ENCODE measurements around the gene PTRH1.

The PTRH1 gene

DNA sequence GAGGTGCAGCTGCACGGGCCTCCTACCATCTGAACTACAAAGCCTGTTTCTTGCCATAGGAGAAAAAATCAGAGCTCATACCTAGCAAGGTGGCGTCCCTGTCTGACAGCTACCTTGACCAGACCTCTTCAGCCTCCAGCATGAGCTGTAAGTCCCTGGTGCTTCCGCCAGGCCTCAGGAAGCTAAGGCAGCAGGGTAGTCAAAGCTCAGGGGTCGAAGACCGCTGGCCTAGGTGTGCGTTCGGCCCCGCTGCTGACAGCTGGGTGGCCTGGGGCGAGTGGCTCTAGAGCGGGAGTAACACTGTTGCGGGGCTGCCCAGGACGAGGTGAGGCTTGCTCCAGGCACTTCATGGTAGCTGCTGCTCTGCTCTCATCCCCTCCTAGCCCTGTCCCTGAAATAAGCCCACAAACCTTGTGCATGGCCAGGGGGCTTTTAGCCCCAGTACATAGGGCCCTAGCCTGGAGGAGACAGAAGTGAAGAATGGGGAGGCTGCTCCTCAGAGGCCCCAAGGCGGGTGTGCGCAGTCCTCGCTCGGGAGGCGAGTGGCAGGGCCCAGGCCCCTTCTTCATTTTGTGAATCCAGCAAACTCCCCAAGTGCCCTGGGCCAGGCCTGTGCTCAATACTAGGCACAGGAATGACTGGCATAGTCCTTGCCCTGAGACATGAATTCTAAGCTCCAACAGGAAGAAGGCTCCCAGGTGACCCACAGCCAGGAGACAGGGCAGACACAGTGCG, 14.2 kb upstream of the PTRH1 start:
- H3K4me1 ChIP-seq (ENCODE audit: control insufficient read depth, insufficient read depth, low read length), result peaks cover 5% of the 10 kb centered on the region; the same call in 1 of the 2 replicates
- no peak overlapping the region for H3K9ac ChIP-seq (ENCODE audit: low read depth, low read length)
- H3K27me3 ChIP-seq (ENCODE audit: control insufficient read depth, insufficient read depth, low read length), result no peaks in the 10 kb centered on the region
- no peaks in the 10 kb centered on the region for H3K36me3 ChIP-seq (ENCODE audit: control insufficient read depth, insufficient read depth, low read length)
- H3K9me3 ChIP-seq (ENCODE audit: control insufficient read depth, insufficient read depth, low read length), result no peaks in the 10 kb centered on the region
- no peak overlapping the region for H3K27ac ChIP-seq (ENCODE audit: low read depth, low read length)
- H3K4me3 ChIP-seq (ENCODE audit: low read depth, low read length), result no peak overlapping the region

GRCh38 chr9:127728808-127729207, 13.3 kb upstream of the PTRH1 start:
- no peak overlapping the region for H3K27ac ChIP-seq (ENCODE audit: low read depth, low read length)
- no peaks in the 10 kb centered on the region; the same call in 1 of the 2 replicates for H3K4me1 ChIP-seq (ENCODE audit: control insufficient read depth, insufficient read depth, low read length)
- no peaks in the 10 kb centered on the region for H3K27me3 ChIP-seq (ENCODE audit: control insufficient read depth, insufficient read depth, low read length)
- H3K36me3 ChIP-seq (ENCODE audit: control insufficient read depth, insufficient read depth, low read length), result no peaks in the 10 kb centered on the region
- no peak overlapping the region for H3K4me3 ChIP-seq (ENCODE audit: low read depth, low read length)
- no peak overlapping the region for H3K9ac ChIP-seq (ENCODE audit: low read depth, low read length)
- H3K9me3 ChIP-seq (ENCODE audit: control insufficient read depth, insufficient read depth, low read length), result no peaks in the 10 kb centered on the region

DNA sequence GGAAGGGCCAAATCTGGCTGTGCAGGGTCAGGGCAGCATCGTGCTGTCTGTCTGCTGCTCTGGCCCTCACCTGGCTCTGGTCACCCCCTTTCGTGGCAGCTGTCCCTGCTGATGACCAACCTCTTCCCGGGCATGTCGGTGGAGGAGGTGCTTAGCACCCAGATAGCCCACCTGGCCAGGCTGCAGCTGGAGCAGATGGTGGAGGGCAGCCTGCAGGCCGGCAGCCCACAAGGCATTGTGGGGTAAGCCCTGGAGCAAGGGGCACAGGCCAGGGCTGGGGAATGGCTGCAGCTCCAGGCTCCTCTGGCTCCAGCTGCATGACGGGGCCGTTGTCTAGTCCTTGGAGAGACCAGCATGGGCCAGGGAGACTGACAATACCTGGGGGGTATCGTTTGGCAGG, 11.4 kb upstream of the PTRH1 start:
- H3K27ac ChIP-seq (ENCODE audit: low read depth, low read length), result no peak overlapping the region
- H3K4me1 ChIP-seq (ENCODE audit: control insufficient read depth, insufficient read depth, low read length), result no peaks in the 10 kb centered on the region; the same call in 1 of the 2 replicates
- no peaks in the 10 kb centered on the region for H3K9me3 ChIP-seq (ENCODE audit: control insufficient read depth, insufficient read depth, low read length)
- H3K4me3 ChIP-seq (ENCODE audit: low read depth, low read length), result no peak overlapping the region
- no peaks in the 10 kb centered on the region for H3K27me3 ChIP-seq (ENCODE audit: control insufficient read depth, insufficient read depth, low read length)
- H3K9ac ChIP-seq (ENCODE audit: low read depth, low read length), result no peak overlapping the region
- H3K36me3 ChIP-seq (ENCODE audit: control insufficient read depth, insufficient read depth, low read length), result no peaks in the 10 kb centered on the region

DNA sequence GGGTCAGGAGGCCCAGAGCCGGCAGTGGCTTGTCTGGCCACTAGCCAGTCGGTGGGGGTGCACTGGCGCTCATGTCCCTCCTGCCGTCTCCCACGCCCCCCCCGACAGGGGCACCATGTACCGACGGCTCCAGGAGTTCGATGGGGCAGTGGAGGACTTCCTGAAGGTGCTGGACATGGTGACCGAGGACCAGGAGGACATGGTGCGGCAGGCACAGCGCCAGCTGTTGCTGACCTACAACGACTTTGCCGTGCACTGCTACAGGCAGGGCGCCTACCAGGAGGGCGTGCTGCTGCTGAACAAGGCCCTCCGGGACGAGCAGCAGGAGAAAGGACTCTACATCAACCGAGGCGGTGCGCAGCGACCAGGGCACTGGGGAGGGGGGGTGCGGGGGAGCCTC, 8.5 kb upstream of the PTRH1 start:
- no peak overlapping the region for H3K9ac ChIP-seq (ENCODE audit: low read depth, low read length)
- no peaks in the 10 kb centered on the region; the same call in 1 of the 2 replicates for H3K4me1 ChIP-seq (ENCODE audit: control insufficient read depth, insufficient read depth, low read length)
- no peaks in the 10 kb centered on the region for H3K27me3 ChIP-seq (ENCODE audit: control insufficient read depth, insufficient read depth, low read length)
- H3K36me3 ChIP-seq (ENCODE audit: control insufficient read depth, insufficient read depth, low read length), result no peaks in the 10 kb centered on the region
- H3K9me3 ChIP-seq (ENCODE audit: control insufficient read depth, insufficient read depth, low read length), result no peaks in the 10 kb centered on the region
- no peak overlapping the region for H3K27ac ChIP-seq (ENCODE audit: low read depth, low read length)
- H3K4me3 ChIP-seq (ENCODE audit: low read depth, low read length), result no peak overlapping the region

DNA sequence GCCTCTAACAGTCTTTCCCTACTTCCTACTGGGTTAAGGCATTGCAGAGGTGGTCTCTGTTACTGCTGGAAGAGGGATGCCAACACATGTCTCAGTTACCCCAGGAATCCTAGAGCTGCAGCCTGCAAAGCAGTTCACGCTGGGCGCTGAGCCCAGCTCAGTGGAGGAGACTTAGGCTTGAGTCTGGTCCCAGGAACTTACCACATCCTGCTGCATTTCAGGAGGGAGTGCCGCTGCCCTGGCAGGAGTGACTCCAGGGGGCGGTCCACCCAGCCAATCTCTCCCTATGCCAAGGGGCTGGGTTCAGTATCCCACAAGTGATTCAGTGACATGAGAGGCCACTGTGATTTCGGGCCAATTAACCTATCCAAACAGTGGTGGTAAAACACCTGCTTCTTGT, 8.0 kb upstream of the PTRH1 start:
- Histone ChIP-seq H3K9ac (ENCODE audit: low read depth, low read length) (no peak overlapping the region), H3K27me3 (ENCODE audit: control insufficient read depth, insufficient read depth, low read length) (no peaks in the 10 kb centered on the region), H3K4me3 (ENCODE audit: low read depth, low read length) (no peak overlapping the region), H3K4me1 (ENCODE audit: control insufficient read depth, insufficient read depth, low read length) (no peaks in the 10 kb centered on the region; the same call in 1 of the 2 replicates), H3K36me3 (ENCODE audit: control insufficient read depth, insufficient read depth, low read length) (no peaks in the 10 kb centered on the region), H3K27ac (ENCODE audit: low read depth, low read length) (no peak overlapping the region), H3K9me3 (ENCODE audit: control insufficient read depth, insufficient read depth, low read length) (no peaks in the 10 kb centered on the region)

GRCh38 chr9:127723013-127723412, 7.5 kb upstream of the PTRH1 start:
- Histone ChIP-seq H3K4me1 (ENCODE audit: control insufficient read depth, insufficient read depth, low read length) (no peaks in the 10 kb centered on the region; the same call in 1 of the 2 replicates), H3K27me3 (ENCODE audit: control insufficient read depth, insufficient read depth, low read length) (no peaks in the 10 kb centered on the region), H3K27ac (ENCODE audit: low read depth, low read length) (no peak overlapping the region), H3K9ac (ENCODE audit: low read depth, low read length) (no peak overlapping the region), H3K9me3 (ENCODE audit: control insufficient read depth, insufficient read depth, low read length) (no peaks in the 10 kb centered on the region), H3K36me3 (ENCODE audit: control insufficient read depth, insufficient read depth, low read length) (no peaks in the 10 kb centered on the region), H3K4me3 (ENCODE audit: low read depth, low read length) (no peak overlapping the region)

DNA sequence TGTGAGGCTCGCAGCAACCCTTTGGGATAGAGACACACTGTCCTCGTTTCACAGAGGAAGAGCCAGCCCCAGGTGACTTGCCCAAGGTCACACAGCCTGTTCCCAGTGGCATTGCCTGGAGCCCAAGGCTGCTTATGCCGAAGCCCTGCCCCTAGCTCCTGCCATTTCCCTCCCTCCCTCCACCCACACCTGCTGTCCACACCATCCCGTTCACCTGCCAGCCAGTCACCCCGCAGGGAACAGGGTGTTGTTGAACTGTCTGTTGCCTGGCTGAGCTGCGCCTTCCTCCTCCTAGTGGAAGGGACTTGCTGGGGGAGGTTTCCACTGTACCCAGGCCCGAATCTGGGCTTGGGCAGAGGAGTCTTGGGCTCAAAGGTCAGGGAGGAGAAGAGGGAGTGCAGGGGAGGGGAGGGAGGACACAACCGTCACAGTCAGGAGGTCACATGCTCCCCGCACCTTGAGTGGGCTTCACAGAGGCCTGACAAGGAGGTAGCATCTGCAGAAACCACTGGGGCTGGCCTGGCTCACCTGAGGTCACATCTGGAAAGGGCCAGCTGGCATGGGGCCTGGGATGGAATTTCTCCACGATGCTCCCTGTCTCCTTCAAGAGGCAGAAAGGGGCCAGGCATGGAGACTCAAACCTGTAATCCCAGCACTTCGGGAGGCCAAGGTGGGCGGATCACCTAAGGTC, 6.7 kb upstream of the PTRH1 start:
- no peak overlapping the region for H3K27ac ChIP-seq (ENCODE audit: low read depth, low read length)
- H3K4me3 ChIP-seq (ENCODE audit: low read depth, low read length), result no peak overlapping the region
- H3K9me3 ChIP-seq (ENCODE audit: control insufficient read depth, insufficient read depth, low read length), result no peaks in the 10 kb centered on the region
- H3K27me3 ChIP-seq (ENCODE audit: control insufficient read depth, insufficient read depth, low read length), result no peaks in the 10 kb centered on the region
- no peaks in the 10 kb centered on the region for H3K36me3 ChIP-seq (ENCODE audit: control insufficient read depth, insufficient read depth, low read length)
- H3K9ac ChIP-seq (ENCODE audit: low read depth, low read length), result no peak overlapping the region
- no peaks in the 10 kb centered on the region; the same call in 1 of the 2 replicates for H3K4me1 ChIP-seq (ENCODE audit: control insufficient read depth, insufficient read depth, low read length)

- no peak overlapping the region for H3K9ac ChIP-seq (ENCODE audit: low read depth, low read length)
Measured at GRCh38 chr9:127721391-127721821, 5.9 kb upstream of the PTRH1 start.

GRCh38 chr9:127720865-127721227, 5.4 kb upstream of the PTRH1 start:
- H3K4me1 ChIP-seq (ENCODE audit: control insufficient read depth, insufficient read depth, low read length), result no peaks in the 10 kb centered on the region; the same call in 1 of the 2 replicates
- H3K4me3 ChIP-seq (ENCODE audit: low read depth, low read length), result no peak overlapping the region
- H3K9ac ChIP-seq (ENCODE audit: low read depth, low read length), result no peak overlapping the region
- H3K27me3 ChIP-seq (ENCODE audit: control insufficient read depth, insufficient read depth, low read length), result no peaks in the 10 kb centered on the region
- H3K27ac ChIP-seq (ENCODE audit: low read depth, low read length), result no peak overlapping the region
- no peaks in the 10 kb centered on the region for H3K36me3 ChIP-seq (ENCODE audit: control insufficient read depth, insufficient read depth, low read length)
- no peaks in the 10 kb centered on the region for H3K9me3 ChIP-seq (ENCODE audit: control insufficient read depth, insufficient read depth, low read length)

More at GRCh38 chr9:127721391-127721821, 5.9 kb upstream of the PTRH1 start:
- H3K4me3 ChIP-seq (ENCODE audit: low read depth, low read length), result no peak overlapping the region
- no peak overlapping the region for H3K27ac ChIP-seq (ENCODE audit: low read depth, low read length)
- no peaks in the 10 kb centered on the region for H3K9me3 ChIP-seq (ENCODE audit: control insufficient read depth, insufficient read depth, low read length)
- H3K36me3 ChIP-seq (ENCODE audit: control insufficient read depth, insufficient read depth, low read length), result no peaks in the 10 kb centered on the region
- no peaks in the 10 kb centered on the region for H3K27me3 ChIP-seq (ENCODE audit: control insufficient read depth, insufficient read depth, low read length)
- H3K4me1 ChIP-seq (ENCODE audit: control insufficient read depth, insufficient read depth, low read length), result no peaks in the 10 kb centered on the region; the same call in 1 of the 2 replicates

DNA sequence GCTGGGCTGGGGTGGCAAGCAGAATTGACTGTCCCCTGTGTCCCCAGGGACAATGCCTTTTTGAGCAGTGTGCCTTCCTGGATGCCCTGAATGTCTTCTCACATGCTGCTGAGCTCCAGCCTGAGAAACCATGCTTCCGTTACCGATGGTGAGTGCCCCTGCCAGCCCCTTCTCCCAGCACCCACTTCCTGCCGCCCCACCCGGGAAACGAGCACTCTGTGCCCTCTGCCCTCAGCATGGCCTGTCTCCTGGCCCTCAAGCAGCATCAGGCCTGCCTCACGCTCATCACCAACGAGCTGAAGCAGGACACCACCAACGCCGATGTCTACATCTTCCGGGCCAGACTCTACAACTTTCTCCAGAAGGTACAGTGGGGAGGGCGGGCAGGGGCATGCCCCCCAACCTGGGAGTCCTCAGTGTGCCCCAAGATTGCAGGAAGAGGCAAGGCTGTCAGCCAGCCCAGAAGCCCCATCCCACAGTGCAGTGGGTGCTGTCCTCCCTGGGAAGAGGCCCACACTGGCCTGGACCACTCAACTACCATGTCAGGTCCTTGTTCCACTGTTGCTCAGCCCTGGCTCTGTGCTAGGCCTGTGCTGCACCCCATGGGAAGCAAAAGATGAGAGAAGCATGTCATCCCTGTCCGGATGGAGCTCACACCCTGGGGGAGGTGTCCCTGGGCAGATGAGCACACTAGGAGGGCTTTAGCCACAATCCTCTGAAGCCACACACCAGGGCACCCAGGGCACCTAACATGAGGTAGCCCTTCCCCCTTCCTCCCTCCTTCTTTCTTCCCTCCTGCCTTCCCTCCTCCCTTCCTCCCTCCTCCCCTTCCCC, 4.8 kb upstream of the PTRH1 start:
- Histone ChIP-seq H3K27me3 (ENCODE audit: control insufficient read depth, insufficient read depth, low read length) (no peaks in the 10 kb centered on the region), H3K9ac (ENCODE audit: low read depth, low read length) (no peak overlapping the region), H3K9me3 (ENCODE audit: control insufficient read depth, insufficient read depth, low read length) (no peaks in the 10 kb centered on the region), H3K36me3 (ENCODE audit: control insufficient read depth, insufficient read depth, low read length) (no peaks in the 10 kb centered on the region), H3K4me1 (ENCODE audit: control insufficient read depth, insufficient read depth, low read length) (no peaks in the 10 kb centered on the region; the same call in 1 of the 2 replicates), H3K4me3 (ENCODE audit: low read depth, low read length) (no peak overlapping the region), H3K27ac (ENCODE audit: low read depth, low read length) (no peak overlapping the region)

Data from HUES48 (cell line).